IPS-15b (cell line): ENCODE results near the gene ZBTB39.
"Not testable (repeated sequence)": the region's sequence is repeated elsewhere in the genome, so short reads cannot be mapped to it uniquely, and the experiment has no call there.

Experiments
- H3K27me3 ChIP-seq: one replicate; pipeline ENCODE4 v1.6.1; 2013; ENCODE audit warnings: low read length; ENCODE audit not compliant: control insufficient read depth, insufficient read depth
- H3K36me3 ChIP-seq: one replicate; pipeline ENCODE4 v1.6.1; 2013; ENCODE audit warnings: low read length; ENCODE audit not compliant: control insufficient read depth, insufficient read depth
- H3K4me1 ChIP-seq: one replicate; pipeline ENCODE4 v1.6.1; 2013; ENCODE audit warnings: mild to moderate bottlenecking, low read length; ENCODE audit not compliant: control insufficient read depth, insufficient read depth
- H3K4me3 ChIP-seq: one replicate; pipeline ENCODE4 v1.5.1; 2013; ENCODE audit warnings: low read depth, low read length
- H3K9ac ChIP-seq: one replicate; pipeline ENCODE4 v1.6.1; 2013; ENCODE audit warnings: low read depth, mild to moderate bottlenecking, low read length
- H3K9me3 ChIP-seq: one replicate; pipeline ENCODE4 v1.6.1; 2013; ENCODE audit warnings: mild to moderate bottlenecking, low read length; ENCODE audit not compliant: control insufficient read depth, insufficient read depth

Gene ZBTB39

GRCh38 chr12:56985714-56986113 lies 20.6 kb downstream of the ZBTB39 start:
- H3K4me1 ChIP-seq, H3K4me3 ChIP-seq, H3K27me3 ChIP-seq, H3K36me3 ChIP-seq, H3K9ac ChIP-seq, H3K9me3 ChIP-seq: not testable (repeated sequence)

GRCh38 chr12:56983386-56983785 lies 23.0 kb downstream of the ZBTB39 start:
- H3K27me3 ChIP-seq = no peaks in the 10 kb centered on the region
- no peak overlapping the region for H3K4me3 ChIP-seq
- H3K36me3 ChIP-seq = no peaks in the 10 kb centered on the region
- H3K9ac ChIP-seq = no peak overlapping the region
- no peaks in the 10 kb centered on the region for H3K9me3 ChIP-seq
- H3K4me1 ChIP-seq = peaks cover 6% of the 10 kb centered on the region

- not testable (repeated sequence) for H3K9ac ChIP-seq, H3K4me3 ChIP-seq, H3K36me3 ChIP-seq, H3K27me3 ChIP-seq, H3K9me3 ChIP-seq, H3K4me1 ChIP-seq
These were observed 23.6 kb downstream of the ZBTB39 start for GRCh38 chr12:56982578-56983236.

- H3K9ac ChIP-seq = no peak overlapping the region
- no peak overlapping the region for H3K4me3 ChIP-seq
- H3K36me3 ChIP-seq = no peaks in the 10 kb centered on the region
- no peaks in the 10 kb centered on the region for H3K9me3 ChIP-seq
- no peaks in the 10 kb centered on the region for H3K4me1 ChIP-seq
- H3K27me3 ChIP-seq = no peaks in the 10 kb centered on the region
These were observed 25.3 kb downstream of the ZBTB39 start for GRCh38 chr12:56980941-56981530.

GRCh38 chr12:56980268-56980667 lies 26.1 kb downstream of the ZBTB39 start:
- Histone ChIP-seq H3K36me3 (no peaks in the 10 kb centered on the region), H3K27me3 (no peaks in the 10 kb centered on the region), H3K4me1 (no peaks in the 10 kb centered on the region), H3K4me3 (no peak overlapping the region), H3K9ac (no peak overlapping the region), H3K9me3 (no peaks in the 10 kb centered on the region)

GRCh38 chr12:56979628-56980027 lies 26.7 kb downstream of the ZBTB39 start:
- no peak overlapping the region for H3K4me3 ChIP-seq
- H3K9me3 ChIP-seq = no peaks in the 10 kb centered on the region
- no peak overlapping the region for H3K9ac ChIP-seq
- no peaks in the 10 kb centered on the region for H3K4me1 ChIP-seq
- no peaks in the 10 kb centered on the region for H3K27me3 ChIP-seq
- H3K36me3 ChIP-seq = no peaks in the 10 kb centered on the region

- Histone ChIP-seq H3K27me3 (no peaks in the 10 kb centered on the region), H3K9ac (no peak overlapping the region), H3K9me3 (no peaks in the 10 kb centered on the region), H3K4me3 (no peak overlapping the region), H3K4me1 (no peaks in the 10 kb centered on the region), H3K36me3 (no peaks in the 10 kb centered on the region)
These were observed 27.8 kb downstream of the ZBTB39 start for GRCh38 chr12:56978397-56979138.

GRCh38 chr12:56977361-56977760 lies 29.0 kb downstream of the ZBTB39 start:
- not testable (repeated sequence) for H3K9me3 ChIP-seq, H3K27me3 ChIP-seq, H3K4me3 ChIP-seq, H3K4me1 ChIP-seq, H3K9ac ChIP-seq, H3K36me3 ChIP-seq

GRCh38 chr12:56974224-56974623 lies 32.1 kb downstream of the ZBTB39 start:
- H3K9me3 ChIP-seq, H3K36me3 ChIP-seq, H3K4me1 ChIP-seq, H3K9ac ChIP-seq, H3K27me3 ChIP-seq, H3K4me3 ChIP-seq: not testable (repeated sequence)

GRCh38 chr12:56968910-56969309 lies 37.4 kb downstream of the ZBTB39 start:
- H3K27me3 ChIP-seq, H3K36me3 ChIP-seq, H3K4me3 ChIP-seq, H3K4me1 ChIP-seq, H3K9me3 ChIP-seq, H3K9ac ChIP-seq: not testable (repeated sequence)

- H3K36me3 ChIP-seq, H3K9me3 ChIP-seq, H3K4me3 ChIP-seq, H3K27me3 ChIP-seq, H3K4me1 ChIP-seq, H3K9ac ChIP-seq: not testable (repeated sequence)
These were observed 40.2 kb downstream of the ZBTB39 start for GRCh38 chr12:56965997-56966642.

GRCh38 chr12:56965124-56965523 lies 41.2 kb downstream of the ZBTB39 start:
- not testable (repeated sequence) for H3K9me3 ChIP-seq, H3K4me3 ChIP-seq, H3K27me3 ChIP-seq, H3K4me1 ChIP-seq, H3K36me3 ChIP-seq, H3K9ac ChIP-seq
